ENCODE measurements around the gene ADSL.

ADSL gene

DNA sequence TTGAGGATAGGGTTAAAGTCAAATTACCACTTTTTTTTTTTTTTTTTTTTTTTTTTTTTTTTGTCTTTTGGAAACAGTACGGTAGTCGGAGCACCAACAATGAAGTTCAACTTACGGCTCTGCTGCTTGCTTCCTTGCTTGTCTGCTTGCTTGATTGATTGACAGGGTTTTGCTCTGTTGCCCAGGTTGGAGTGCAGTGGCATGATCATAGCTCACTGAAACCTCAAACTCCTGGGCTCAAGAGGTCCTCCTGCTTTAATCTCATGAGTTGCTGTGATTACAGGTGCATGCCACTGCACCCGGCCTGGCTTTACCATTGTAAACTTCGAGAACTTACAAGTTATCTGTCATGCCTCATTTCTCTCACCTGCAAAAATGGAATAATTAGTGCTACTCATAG lies 29.8 kb downstream of the ADSL start:
- DNase-seq: no peak

DNA sequence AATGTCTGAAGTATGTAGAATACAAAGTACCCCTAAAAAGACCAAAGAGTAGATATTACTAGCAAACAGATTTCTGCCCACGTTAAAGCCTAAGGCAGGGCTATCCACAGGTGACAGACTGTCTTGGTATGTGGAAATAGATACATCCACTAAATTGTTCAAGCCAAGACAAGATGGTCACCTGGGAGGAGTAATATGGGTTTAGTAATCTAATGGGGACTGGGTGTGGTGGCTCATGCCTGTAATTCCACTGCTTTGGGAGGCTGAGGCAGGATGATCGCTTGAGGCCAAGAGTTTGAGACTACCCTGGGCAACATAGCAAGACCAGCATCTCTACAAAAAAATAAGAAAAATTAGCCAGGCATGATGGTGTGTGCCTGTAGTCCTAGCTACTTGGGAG lies 31.6 kb downstream of the ADSL start:
- no peak for DNase-seq

DNA sequence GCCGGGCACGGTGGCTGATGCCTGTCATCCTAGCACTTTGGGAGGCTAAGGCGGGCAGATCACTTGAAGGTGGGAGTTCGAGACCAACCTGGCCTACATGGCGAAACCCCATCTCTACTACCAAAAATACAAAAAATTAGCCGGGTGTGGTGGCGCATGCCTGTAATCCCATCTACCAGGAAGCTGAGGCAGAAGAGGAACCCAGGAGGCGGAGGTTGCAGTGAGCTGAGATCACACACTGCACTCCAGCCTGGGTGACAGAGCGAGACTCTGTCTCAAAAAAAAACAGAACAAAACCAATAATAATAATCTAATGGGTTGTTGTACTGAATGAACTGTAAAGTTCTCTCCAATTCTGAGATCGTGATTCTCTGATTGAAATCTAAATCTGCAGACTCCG lies 32.1 kb downstream of the ADSL start:
- peak; percentile 31 for DNase-seq

DNA sequence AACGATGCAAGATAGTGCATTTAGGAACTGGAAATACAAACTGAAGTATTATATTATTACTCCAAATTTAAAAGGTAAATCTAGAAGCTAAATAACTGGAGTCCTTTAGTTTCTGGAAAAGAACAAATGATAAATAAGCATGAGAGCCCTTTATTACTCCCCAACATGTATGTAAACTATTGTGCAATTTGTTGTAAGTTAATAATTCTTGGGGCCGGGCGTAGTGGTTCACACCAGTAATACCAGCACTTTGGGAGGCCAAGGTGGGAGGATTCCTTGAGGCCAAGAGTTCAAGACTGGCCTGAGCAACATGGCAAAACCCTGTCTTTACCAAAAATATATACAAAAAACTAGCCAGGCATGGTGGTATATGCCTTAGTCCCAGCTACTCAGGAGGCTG lies 35.2 kb downstream of the ADSL start:
- DNase-seq: no peak

DNA sequence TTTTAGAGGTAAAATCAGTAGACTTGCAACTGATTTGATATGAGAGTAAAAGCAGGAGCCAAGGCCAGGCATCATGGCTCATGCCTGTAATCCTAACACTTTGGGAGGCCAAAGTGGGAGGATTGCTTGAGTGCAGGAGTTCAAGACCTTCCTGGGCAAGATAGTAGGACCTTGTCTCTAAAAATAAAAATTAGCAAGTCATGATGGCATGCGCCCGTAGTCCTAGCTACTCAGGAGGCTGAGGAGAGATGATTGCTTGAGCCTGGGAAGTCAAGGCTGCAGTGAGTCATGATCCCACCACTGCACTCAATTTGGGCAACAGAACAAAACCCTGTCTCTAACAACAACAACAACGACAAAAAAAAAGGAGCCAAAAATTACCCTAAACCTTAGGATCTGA lies 37.6 kb downstream of the ADSL start:
- peak; percentile 16 for DNase-seq

DNA sequence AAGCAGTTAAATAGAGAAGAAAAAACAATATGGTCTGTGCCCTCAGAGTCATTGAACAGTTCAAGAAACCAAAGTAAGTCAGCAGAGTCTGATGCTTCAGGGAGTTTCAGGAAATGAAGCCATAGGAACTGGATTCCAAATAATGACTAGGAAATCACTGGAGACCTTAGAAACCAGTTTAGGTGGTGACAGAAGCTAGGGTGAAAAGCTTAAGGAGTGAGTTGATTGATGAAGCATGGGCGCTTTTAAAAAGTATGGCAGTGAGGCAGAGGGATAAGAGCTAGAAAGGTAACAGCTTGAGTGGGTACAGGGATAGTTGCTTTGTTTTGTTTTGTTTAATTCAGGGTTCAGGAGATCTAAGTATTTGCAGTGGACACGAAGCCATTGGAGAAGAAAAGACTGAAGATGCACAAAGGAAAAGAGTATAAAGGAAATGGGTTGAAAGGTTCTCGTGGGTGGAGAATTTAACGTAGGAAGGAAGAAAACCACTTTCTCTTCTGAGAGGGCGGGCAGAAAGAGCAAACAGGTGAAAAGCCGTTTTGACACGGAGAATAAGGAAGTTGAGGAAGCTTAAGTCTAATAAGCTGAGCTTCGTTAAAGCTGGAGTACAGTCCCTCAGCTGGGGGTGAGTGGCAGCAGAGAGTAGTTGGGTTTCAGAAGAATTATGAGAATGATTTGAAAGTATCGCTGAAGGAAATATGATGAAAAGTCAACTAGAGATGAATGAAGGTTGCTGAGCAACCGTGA lies 38.9 kb downstream of the ADSL start:
- DNase-seq: peak; percentile 36

DNA sequence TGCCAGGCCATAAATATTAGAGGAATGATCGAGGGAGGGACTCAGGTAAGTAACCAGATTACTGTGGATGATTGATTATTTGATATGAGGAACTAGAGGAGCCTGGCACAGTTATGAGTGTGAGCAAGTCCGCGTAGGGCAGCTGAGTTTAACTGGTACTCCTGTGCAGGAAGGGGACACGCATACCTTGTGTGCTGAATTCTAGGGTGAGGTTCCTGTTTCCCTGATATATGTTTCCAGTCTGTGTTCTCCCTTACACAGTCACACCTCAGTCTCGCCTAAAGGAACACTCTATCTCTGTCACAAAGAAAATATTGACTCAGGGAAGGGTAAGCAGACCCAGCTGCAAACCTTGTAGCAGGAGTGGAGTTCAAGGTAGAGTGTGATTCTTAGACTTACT lies 41.4 kb downstream of the ADSL start:
- DNase-seq: no peak

DNA sequence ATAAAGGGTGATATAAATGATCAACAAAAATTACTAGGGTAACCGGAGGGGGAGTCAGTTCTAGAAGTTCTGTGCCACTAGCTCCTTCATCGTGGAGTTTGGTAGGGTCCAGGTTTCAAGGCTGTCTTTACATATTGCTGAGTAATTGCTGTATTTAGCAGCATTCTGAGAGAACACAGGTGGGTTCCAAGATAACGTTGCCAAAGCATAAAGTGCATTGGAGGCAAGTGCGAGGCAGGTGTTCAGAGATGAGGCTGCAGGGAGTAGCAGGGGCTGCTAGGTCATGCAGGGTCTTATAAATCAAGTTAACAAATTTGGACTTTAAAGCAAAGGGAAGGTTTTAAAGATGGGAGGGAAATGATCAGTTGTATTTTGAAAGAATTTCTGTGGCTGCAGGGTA lies 41.9 kb downstream of the ADSL start:
- no peak for DNase-seq

DNA sequence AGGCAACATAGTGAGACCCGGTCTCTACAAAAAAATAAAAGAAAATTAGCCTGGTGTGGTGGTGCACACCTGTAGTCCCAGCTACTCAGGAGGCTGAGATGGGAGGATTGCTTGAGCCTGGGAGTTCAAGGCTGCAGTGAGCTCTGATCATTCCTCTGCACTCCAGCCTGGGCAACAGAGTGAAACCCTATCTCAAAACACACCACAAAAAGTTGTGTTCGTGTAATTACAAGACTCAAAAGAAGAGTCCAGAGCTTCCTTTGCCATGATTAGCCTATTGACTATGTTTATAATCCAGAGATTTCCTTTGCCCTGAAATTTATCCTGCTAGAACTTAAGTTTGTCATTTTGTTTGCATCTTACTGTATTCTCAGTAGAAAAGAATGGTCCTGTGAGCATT lies 45.1 kb downstream of the ADSL start:
- DNase-seq: no peak

DNA sequence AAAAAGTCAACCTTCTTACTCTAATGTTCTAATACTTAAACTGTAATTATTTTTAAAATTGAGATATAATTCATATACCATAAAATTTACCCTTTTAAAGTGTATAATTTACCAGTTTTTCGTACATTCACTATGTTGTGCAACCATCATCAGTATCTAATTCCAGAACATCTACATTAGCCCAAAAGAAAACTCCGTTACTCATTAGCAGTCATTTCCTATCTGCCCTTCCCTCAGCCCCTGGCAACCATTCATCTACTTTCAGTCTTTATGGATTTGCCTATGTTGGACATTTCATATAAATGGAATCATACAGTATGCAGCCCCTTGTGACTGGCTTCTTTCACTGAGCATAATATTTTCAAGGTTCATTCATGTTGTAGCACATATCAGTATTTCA lies 46.3 kb downstream of the ADSL start:
- no peak for DNase-seq

DNA sequence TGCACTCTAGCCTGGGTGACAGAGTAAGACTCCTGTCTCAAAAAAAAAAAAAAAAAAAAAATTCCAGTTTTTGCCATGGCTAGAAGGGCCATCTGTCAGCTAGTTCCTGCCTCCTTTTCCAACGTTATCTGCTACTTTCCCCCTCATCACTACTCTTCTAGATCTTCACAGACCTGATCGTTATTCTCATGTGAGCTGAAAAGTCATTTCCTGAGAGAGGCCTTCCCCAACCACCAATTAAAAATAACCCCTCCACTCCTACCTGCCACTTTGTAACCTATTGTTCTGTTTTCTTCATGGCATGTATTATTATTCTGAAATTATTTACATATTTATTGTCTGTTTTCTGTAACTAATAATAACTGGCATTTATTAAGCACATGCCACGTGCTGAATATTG lies 48.3 kb downstream of the ADSL start:
- DNase-seq: no peak

DNA sequence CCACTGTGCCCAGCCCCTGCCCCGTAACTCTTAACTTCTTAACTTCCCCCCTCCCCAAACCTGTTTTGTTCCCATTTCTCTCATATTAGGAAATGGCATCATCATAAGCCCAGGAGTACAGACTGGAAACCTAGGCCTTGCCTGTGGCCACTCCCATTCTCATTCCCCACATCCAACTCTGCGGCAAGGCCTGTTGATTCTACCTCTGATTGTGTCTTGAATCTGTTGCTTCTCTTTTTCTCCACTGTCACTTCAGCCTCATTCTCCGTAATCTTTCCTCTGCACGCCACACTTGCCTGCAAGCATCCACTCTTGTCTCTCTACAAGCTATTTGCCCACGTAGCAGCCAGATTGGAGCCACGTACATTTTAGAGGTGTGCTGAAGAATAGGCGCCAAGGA lies 49.3 kb downstream of the ADSL start:
- no peak for DNase-seq

DNA sequence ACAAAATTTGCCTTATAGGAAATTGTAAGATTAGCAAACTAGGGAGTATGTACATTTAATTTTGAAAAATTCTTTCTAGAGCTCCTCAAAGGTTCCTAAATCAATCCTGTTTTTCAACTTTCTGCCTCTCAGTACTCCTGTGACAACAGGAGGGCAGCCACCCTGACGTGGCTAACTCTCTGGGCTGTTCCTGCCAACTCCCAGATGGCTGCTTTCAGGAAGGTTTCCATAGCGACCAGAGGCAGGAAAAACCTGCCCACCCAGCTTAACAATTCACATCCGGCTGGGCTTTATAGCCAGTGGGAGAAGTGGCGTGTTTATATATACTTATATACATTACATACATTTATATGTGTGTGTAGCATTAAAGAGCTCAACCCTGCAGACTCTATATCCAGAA lies 50.6 kb downstream of the ADSL start:
- no peak for DNase-seq

DNA sequence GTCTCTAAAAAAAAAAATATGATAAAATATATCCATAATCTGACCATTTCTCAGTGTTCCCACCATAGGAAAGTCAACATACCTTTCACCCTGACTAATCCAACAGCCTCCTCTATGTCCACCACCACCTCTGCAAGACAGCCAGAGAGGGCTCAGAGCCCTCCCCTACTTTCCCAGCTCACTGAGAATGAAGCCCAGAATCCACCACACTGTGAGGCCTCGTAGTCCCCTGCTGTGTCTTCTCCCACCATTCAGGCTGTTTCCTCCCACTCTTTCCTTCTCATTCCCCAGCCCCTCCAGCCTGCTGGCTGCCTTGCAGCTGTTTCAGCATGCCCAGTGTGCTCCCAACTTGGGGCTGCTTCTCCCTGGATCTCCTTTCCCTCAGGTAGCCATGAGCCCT lies 51.1 kb downstream of the ADSL start:
- DNase-seq: no peak

DNA sequence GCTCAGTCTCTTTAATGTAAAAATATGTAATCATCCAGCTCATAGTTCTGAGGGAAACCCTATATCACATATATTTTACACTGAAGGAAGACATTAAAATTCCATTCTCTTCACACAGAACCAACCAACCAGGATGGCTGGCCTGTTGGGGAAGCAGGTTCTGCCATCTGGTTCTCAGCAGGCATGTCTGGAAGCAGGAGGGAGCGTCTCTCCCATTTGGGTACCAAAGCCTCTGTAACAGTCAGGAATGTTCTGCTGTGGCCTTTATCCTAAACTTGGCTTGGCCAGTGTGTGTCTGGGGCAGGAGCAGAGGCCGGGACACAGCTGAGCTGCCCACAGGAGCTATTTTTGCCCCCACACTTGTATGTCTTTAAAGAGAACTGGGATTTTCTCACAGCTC lies 53.3 kb downstream of the ADSL start:
- no peak for DNase-seq

DNA sequence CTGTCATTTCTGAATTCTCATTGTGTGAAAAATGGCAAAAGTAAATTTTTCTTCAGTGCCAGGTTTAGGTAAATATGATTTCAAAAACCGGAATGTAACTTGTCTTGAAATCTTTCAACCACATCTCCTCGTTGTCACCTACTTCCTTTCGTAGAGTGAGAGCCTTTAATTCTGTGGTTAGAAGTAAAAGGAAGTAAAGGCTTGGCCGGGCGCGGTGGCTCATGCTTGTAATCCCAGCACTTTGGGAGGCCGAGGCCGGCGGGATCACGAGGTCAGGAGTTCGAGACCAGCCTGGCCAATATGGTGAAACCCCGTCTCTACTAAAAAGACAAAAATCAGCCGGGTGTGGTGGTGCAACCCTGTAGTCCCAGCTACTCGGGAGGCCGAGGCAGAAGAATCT lies 53.9 kb downstream of the ADSL start:
- DNase-seq: peak; percentile 48

DNA sequence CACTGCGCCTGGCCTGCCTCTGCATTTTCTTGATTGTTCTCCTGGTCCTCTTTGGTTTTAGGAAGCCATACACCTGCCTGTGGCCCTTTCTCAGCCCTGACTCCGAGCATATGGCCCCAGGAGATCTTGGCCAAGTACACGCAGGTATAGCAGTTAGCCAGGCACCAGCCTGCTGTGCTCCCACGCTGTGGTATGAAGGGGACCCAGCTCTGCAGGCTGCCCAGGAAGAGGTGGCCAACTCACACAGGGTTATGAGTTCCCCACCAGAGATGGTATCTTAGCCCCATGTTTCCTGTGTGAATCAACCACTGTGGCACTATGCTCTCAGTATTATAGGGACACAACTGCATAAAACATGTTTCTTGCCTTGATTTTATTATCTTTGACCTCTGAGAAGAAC lies 55.2 kb downstream of the ADSL start:
- no peak for DNase-seq

DNA sequence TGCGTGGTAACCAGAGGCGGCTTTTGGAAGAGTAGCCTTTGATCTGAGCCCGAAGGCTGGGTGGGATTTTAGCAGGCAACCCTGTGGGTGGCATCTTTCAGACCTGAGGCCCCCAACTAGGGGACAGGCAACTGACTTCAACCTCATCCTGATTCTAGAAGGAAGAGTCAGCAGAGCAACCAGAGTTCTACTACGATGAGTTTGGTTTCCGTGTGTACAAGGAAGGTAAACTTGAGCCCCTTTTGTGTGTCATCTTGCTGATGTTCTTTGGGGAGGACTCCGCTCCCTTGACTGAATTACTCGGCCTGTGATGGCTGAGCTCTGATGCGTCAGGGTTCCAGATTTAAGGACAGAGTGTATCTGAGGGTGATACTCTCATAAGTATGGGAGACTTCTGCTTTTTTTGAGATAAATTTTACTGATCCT lies 55.7 kb downstream of the ADSL start:
- DNase-seq: no peak

DNA sequence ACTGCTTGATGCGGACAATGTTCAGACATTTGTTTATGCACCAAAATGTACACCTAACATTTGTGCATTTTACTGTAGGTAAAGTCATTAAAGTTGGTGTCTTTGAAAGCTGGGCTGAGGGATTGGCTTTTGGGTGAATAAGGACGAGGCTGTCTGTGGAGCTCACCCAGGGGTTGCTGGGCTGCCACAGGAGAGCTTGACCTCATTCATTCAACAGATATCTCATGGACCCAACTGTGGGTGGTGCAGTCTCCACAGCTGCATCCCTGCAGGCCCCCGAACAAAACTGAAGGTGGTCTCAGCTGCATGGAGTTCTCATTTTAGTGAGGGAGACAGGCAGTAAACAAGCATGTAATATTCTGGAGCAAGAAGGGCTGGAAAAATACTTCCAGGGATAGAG lies 56.8 kb downstream of the ADSL start:
- DNase-seq: no peak

DNA sequence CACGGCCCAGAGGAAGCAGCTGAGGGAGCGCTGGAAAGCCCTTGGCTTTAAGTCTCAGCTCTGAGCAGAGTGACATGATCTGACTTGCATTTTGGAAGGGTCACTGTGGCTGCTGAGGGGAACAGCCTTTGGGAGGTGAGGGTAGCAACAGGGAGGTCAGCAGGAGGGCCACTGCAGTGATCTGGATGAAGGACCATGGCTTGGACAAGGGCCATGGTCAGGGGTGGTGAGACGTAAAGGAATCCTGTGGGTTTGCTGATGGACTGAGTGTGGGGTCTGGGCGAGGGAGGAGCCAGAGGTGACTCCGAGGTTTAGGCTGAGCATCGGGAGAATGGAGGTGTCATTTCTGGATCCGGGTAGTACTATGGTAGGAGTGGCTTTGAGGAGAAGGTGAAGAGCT lies 57.4 kb downstream of the ADSL start:
- no peak for DNase-seq

DNA sequence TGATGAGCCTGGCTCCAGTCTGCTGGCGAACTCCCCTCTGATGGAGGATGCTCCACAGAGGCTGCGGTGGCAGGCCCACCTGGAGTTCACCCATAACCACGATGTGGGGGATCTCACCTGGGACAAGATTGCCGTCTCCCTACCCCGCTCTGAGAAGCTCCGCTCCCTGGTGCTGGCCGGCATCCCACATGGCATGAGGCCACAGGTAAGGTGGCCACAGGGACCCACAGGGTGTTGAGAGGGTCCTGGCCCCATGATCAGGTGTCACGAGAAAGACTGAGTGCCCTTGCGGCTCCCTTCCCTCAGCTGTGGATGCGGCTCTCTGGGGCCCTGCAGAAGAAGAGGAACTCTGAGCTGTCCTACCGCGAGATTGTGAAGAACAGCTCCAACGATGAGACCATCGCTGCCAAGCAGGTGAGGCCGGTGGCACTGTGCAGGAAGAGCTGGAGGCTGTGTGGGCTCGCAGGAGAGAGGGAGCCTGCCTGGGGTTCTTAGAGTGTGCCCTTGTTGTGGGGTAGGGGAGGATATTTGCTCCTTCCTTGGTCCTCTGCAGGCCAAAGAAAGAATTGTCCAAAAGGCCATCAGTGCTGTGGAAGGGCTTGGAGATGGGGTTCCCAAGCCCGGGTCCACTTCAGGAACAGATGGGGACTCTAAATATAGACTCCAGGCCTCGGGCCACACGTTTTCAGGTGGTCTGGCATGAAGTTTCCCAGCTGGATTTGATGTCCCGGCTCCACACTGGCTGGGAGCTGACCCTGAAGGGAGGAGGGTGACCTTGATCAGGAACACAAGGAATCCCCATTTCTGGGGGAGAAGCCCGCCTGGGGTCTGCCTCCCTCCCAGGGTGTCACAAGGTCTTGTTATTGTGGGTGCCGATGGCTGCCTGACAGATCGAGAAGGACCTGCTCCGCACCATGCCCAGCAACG lies 58.2 kb downstream of the ADSL start:
- DNase-seq: no peak

DNA sequence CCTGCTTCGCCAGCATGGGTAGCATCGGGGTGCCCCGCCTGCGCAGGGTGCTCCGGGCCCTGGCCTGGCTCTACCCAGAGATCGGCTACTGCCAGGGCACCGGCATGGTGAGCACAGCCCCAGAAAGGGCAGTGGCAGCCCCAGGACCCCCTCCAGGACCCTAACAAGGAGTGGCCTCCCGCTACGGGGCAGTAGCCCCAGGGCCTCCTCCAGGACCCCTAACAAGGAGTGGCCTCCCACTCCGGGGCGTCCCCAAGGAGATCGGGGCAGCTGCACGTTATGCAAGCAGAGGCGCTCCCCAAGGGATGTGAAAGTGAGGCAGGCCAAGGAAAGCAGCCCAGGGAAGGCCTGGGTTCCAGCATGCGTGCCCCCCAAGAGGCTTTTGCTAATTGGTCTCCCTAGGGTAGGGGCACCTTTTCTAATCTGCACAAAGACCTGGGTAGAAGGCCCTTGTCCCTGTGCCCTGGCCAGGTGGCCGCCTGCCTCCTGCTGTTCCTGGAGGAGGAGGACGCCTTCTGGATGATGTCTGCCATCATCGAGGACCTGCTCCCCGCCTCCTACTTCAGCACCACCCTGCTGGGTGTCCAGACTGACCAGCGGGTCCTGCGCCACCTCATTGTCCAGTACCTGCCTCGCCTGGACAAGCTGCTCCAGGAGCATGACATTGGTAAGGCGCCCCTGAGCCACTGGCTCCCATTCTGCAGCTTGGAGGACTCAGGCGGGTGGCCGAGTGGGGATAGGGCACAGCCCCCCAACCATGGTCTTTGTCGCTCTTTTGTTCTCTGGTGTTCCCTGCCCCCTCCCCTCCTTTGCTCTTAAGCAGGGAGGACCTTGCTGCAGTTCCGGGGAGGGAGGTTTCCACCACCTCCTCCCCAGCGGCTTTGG lies 59.1 kb downstream of the ADSL start:
- no peak for DNase-seq

Data from suppressor macrophage treated with lipopolysaccharide for 4 hours (primary cell).